GM18907 (cell line): ENCODE results near the gene CALM1.
"Not testable (repeated sequence)": the region's sequence is repeated elsewhere in the genome, so short reads cannot be mapped to it uniquely, and the experiment has no call there.

Experiments
- ATAC-seq: cut with Tn5 transposase; IDR thresholded peaks from one replicate; pipeline ENCODE4 v1.9.1; 2021; ENCODE audit warnings: mild to moderate bottlenecking, moderate library complexity; ENCODE audit not compliant: unreplicated experiment

The CALM1 gene

DNA sequence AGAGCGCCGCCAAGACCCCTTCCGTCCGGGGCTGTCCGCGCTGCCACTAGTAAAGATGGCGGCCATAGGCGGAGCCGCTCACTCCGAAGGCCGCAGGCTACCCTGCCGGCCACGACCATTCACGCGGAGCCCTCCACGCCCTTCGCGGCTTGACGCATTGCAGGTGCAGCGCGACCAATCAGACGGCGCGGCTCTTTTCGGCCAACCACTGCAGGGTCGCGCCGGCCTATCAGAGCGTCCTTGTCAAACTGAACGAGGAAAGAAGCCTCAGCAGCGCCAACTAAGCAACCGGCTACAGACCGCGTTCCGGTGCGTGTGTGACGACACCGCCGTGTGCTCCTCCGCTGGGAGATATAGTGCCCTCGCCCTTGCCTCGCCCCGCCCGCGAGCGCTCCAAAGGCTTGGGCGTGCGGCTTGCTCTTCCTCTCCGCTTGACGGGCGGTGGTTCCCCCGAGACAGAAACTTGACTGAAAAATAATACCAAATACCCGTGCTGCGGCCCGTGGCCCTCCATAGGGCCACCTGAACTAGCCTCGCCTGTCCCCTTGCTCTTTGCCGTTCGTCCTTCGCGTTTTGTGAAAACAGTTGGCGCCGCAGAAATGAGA, 13.6 kb upstream of the CALM1 start:
- ATAC-seq: peak; percentile 96

DNA sequence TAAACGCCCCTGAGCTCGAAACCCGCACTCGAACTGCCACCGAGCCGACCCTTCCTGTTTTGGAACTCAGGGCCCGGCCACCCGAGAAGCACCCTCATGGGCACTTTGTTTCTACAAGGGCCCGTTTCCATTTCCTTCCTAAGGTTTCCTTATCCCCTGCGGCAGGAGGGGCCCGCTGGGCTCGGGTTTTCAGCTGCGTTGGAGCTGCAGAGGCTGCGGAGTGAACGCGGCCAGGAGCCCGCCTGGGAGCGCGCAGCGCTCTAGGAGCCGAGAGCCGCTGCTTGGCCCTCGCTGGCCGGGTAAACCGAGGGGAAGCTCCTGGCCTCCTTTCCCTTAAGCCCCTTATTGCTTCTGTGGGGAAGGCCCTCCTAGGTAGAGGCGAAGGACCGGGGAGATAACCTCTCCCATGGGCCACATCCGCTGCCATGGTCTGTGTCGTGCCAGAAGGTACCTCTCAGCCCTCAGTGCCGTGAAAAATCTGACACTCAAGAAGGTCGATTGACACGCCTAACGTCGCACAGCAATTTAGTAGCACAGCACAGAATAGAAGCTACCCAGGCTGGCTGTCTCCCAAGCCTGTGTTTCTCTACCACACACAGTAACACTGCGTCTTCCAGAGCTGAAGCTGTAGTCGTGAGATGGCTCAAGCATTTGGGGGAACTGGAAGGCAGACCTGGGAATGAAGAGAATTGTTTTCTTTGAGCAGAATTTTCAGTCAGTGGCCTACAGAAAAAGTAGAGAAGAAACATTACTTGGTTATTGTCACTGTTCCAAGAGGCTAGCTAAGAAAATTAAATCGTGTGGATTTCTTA, 12.9 kb upstream of the CALM1 start:
- ATAC-seq: peak; percentile 23

DNA sequence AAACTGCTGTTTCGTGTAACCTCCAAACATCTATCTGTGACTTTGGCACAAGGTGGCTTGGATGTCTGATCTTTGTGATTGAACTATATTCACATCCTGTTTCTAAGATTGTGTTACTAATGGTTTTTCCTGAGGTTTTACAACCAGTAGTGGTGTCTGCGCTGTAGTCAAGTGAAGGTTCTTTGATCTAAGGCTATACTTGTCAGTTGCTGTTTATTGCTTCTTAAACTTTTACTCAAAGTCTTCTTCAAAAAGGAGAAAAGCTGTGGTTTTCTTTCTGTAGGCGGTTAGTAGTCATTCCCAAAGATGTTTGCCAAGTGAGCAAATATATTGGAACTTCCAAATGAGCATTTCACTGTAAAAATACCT, 12.3 kb upstream of the CALM1 start:
- ATAC-seq: no peak

DNA sequence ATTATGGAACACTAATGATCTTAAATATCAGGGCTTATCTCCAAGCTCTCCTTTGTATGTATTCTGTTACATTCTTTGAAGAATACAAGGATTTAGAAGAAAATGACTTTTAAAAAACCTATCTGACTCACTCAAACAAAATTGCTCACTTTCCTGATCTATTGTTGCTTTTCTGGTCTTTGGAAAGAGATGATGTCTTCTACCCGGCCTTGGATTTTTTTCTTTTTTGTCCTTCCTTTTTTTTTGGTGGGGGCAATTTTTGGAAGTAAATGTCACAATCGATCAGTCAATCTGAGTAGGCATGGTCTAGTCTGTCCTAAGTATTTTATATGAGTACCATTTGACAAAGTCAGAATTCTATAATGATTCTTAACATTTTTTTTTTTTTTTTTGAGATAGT, 10.5 kb upstream of the CALM1 start:
- ATAC-seq: no peak

DNA sequence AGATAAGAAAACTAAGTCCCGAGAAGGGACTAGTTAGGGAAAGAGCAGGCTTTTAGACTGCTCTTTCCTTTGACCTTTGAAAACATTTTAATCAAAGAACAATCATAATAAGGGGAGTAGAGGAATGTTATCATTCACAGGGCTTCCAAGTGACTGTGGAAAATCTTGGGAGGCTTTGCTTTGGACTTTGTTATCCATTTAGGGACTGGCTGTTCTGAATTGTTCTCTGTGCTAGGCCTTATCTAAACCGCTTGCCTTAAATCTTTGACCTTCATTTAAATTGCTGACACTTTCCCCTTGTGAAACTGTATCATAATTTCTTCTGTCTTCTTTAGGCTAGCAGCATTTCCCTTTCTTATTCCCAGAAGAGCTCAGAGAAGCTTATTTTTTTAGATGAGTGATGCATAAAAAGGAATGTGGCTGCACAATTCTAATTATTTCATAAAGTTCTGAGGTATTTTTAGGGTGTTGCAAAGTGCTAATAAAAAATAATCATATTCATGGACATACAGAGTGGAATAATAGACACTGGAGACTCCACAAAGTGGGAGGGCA, 9.5 kb upstream of the CALM1 start:
- no peak for ATAC-seq

DNA sequence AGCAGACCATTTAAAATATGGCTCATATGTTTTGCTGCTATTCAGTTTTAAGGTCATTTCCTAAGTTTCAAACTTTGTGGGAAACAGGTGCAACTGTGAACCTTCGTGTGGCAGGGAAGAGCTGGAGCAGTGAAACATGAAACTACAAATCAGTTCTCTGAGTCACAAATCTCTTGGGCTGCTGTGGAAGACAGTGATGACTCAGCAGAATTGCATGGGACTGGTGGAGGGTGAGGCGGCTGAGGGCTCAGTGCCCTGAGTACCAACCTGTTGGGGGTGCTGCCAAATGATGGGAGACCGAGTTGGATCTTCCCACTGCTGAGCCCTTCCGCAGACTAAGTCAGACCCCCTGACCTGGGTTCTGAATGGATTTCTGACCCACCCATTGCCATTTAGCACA, 8.4 kb upstream of the CALM1 start:
- ATAC-seq: no peak

DNA sequence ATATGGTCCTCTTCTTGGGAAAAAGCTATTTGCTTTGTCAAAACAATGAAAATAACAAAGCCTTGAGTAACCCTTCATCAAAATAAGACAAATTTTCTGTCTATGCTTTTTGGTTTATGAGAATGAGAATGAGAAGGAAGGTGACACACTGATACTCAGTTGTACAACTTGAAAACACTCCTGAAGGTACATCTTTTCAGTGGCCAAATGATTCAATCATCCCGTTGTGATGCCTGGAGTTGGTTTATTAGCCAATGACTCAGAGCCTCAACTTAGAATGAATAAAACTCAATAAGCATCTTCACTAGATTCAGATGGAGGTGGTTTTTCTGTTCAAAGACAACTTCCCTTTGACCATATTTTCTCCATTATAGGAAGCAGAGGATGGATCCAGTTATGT, 7.8 kb upstream of the CALM1 start:
- no peak for ATAC-seq

DNA sequence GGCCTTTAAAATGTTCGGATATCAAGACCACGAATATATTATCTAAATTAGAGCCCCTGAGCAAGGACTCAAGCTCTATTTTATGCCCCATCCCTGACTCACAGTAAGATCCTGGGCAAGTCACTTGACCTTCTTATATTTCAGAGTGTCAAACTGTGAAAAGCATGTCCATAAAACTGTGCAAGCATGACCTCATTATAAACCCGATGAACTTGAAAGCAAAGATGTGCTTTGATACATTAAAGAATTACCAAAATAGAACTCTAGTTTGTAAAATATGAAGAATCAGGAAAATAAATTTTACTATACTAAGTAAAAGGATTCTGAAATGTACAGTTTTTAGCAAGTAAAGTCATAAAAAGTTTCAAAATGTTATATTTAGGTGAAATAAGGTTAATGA, 2.9 kb upstream of the CALM1 start:
- no peak for ATAC-seq

DNA sequence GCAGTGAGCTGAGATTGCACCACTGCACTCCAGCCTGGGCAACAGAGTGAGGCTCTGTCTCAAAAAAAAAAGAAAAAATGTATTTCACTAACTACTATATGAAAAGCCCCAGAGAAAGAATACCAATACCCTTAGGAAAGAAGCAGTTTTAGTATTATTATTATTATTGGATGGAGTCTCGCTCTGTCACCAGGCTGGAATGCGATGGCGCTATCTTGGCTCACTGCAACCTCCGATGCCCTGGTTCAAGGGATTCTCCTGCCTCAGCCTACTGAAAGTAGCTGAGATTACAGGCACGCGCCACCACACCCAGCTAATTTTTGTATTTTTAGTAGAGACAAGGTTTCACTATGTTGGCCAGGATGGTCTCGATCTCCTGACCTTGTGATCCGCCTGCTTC, 2.0 kb upstream of the CALM1 start:
- ATAC-seq: not testable (repeated sequence)

DNA sequence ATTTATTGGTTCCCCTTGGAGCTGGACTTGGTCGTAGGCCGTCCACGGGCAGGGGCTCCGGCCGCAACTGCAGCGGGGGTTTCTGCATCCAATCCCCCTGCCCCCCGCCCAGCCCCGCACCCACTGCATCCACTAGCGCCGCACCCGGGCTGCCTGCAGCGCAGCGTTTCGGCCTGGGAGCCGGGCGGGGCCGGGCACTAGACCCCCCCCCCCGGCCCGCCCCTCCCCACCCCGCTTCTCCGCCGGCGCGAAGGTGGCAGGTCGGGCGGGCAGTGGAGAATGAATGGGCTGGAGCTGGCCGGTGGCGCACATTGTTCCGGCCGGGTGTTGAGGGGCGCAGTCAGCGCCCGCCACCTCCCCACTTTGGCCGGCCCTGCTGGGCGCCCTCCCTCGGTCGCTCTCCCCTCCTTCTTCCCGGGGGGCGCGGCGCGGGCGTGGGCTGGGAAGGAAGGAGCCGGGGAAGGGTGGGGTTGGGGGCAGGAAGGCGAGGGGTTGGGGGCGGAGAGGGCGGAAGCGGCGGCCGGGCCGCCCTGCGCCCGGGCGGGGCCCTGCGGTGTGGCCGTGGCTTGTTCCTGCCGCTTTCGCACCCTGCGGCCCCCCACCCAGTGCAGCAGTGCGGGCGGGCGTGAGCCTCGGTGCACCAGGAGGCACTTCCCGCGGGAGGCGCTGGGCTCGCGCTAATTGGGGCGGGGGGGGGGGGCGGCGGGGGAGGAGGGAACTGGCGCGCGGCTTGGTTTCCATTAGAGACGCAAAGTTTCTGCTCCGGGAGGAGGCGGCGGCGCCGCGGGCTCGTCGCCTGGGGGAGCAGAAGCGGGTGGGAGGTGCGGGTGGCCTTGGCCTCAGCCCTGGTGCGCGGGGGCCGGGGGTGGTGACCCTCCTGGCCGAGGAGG, 841 bp downstream of the CALM1 start:
- ATAC-seq: peak; percentile 28

DNA sequence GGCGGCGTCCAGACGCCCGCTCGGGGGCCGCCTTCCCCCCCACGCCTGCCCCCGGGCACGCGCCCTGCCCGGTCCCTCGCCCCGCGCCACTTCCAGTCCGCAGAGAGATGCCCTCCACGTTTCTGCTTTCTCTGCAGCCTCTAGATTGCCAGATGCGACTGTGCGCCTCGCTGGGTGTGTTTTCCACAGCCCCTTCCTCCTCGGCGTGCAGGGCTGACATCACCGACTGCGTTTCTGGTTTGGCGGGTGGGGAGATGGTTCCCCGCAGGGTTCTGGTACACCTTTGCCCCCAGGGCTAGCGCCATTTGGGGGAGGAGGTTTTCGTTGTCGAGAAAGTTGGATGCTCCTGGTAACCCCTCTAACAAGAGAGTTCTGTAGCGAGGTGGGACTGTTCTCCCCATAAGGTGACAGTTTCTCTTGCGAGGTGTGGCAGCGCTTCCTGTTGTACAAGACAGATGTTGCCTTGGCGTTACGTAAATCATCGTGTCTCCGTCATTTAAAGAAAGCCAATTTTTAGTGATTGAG, 1.5 kb downstream of the CALM1 start:
- ATAC-seq: peak; percentile 22

DNA sequence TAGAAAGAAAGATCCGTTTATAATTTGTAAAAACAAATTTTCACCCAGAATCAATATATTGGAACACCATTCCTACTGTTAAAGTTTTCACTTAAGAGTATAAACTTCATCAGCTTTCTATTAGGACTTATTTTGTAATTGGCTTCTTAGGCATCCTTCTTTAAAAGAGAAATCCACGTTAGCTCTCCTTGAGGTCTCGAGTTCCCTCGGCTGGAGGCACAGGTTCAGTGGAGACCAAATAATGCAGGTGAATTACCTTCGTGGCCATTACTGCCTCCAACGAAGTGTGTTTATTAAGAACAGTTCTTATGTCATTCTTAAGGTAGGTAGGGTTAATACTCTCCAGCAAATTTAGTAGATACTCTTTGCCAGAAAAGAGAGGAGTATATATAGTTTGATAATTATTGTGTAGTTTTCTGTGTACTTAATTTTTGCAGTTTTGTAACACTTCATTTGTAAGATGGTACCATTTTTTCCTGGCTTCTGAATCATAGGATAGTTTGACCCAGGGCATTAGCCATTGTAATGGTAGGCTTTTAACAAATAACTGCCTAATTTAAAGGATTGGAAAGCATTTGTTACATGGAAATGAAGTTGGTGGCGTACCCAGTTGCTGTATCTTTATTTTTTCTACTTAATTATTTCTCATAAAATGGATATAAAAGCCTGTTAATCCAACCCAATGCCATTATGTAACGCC, 2.2 kb downstream of the CALM1 start:
- no peak for ATAC-seq

DNA sequence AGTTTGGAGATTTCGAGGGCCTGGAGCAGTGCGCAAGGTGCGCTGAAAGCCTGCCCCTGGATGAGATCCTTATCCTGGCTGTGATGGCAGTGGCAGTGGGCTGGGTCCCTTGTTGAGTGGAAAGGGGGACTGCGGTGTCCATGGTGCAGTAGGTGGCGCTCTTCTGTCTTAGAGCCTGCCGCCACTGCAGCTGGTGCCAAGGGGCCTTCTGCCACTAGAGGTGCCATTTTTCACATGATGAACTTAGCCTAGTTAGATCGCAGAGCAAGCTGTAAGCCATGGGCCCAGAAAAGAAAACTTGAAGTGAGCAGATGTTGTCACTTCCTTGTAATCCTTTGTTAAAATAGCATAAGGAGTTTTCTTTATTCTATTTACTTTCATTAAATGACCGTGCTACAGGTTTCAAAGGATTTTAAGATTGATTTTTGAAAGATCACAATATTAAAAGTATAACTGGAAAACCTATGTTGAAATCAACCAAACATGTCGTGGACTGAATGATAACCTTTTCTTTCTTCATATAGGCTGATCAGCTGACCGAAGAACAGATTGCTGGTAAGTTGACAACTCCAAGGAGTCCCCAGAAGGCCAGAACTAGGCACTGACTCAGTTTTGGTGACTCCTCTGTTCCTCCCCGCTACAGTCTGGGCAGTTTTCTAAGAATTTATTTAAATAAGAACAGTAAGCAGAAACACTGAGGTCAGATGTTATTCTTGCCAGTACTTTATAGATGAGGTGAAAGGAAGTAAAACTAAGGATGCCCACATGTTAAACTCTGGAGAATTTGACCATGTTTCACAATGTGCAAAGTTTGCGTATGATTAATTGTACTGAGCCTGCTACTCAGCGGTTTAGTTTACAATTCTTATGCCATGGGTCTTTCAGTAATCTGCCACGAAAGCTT, 3.0 kb downstream of the CALM1 start:
- ATAC-seq: peak; percentile 55

DNA sequence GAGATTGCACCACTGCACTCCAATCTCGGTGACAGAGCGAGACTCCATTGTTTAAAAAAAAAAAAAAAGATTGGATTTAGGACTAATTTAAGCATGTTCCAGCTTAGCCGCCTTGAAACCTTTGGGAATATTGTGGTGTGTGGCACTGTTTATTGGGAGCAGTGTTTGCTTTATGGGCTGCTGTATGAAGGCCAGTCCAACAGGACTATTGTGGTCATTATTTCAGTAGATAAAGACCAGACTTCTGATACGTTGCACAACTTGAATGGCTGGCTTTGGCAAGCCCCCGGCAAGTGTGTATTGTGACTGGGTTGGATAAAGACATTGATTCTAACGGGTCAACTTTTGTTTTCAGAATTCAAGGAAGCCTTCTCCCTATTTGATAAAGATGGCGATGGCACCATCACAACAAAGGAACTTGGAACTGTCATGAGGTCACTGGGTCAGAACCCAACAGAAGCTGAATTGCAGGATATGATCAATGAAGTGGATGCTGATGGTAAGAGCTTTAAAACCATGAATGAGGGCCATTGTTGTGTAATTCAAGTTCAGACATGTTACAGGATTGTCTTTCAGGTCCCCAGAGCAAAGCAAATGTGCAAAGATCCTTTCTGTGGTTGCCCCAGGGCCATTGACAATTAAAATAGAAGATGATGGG, 4.2 kb downstream of the CALM1 start:
- ATAC-seq: no peak

DNA sequence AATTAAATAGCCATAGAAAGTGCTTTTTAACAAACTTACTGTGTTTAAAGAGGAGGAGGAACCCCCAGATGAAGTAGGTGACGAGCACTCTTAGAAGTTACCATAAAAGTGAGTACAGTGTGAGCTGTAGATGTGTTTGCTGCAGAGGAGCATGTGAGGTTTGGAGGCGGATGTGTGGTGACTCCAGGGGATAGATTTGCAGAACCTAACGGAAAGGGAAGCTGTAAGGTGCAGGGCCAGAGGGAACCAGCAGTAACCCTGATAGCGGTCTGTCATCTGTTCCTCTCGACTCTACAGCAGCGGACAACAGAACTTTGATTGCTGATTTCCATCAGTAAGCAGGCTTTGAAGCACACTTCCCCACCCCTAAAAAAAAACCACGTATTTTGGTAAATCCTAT, 5.2 kb downstream of the CALM1 start:
- ATAC-seq: no peak

DNA sequence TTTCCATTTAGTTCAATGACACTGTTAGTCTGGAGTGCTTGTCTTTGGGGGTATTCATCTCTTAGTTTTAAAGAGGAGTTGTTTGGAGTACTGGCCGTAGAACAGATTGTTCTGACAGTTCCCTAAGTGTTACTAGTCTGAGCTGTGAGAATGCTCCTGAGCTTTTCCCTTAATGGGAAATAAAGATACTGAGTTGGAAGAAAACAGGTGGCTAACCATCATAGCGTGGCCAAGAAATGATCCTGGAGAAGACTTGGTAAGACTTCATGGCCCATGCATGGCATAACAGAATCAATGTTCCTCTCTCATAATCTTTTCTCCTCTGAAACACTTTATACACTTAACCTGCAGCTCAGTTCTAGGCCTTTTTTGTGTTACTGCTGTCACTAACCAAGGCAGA, 6.2 kb downstream of the CALM1 start:
- ATAC-seq: no peak

DNA sequence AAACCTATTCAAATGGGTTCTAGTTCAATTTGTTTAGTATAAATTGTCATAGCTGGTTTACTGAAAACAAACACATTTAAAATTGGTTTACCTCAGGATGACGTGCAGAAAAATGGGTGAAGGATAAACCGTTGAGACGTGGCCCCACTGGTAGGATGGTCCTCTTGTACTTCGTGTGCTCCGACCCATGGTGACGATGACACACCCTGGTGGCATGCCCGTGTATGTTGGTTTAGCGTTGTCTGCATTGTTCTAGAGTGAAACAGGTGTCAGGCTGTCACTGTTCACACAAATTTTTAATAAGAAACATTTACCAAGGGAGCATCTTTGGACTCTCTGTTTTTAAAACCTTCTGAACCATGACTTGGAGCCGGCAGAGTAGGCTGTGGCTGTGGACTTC, 8.3 kb downstream of the CALM1 start:
- ATAC-seq: no peak

DNA sequence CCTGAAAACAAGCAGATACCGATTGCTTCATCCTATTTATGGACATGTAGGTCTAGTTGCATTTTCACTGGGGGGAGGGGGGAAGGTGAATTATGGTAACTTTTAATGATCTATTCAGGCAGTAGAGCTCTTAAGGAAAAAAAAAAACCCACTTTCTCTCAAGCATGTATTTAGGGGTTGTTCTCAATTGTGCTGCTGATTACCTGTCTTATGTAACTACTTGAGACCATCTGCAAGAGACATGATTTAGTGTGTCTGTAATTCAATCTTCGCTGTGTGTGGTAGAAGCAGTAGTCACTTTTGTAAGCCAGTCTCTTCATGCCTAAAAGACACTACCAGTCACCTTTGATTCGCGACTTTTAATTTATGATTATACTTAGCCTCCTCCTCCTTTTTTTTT, 8.9 kb downstream of the CALM1 start:
- ATAC-seq: no peak

DNA sequence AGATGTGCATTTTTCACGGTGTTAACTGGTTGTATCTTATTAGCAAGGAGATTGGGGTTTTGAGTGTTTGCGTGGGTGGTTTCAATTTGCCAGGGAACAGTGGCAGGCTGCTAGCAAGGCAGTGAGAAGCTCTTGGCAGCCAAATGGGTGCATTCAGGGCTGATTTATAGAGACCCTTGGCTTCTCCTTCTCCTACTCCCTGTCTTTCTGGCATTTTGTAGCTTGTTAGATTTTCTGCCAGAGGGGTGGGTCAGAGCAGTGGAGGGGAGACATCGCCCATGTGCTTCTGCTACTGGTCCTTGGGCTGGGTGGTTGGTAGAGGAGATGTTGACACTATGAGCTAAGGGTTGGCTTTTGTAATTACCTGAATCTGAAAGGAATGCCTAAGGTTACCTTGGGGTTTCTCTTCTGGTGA, 9.6 kb downstream of the CALM1 start:
- no peak for ATAC-seq
